HepG2 (cell line): ENCODE data around the gene ISY1. TPM values are rescaled to one million over a fixed set of nuclear protein-coding genes. Genes with fewer than 3 reads are reported as not detected.

Source experiments
- ATAD3A ChIP-seq: sonication (generic); formaldehyde crosslinking; IDR thresholded peaks from 2 replicates; pipeline ENCODE4 v1.4.0; 2020; ENCODE audit warnings: missing genetic modification reagents
- CENPBD1 ChIP-seq: sonication (generic); formaldehyde crosslinking; IDR thresholded peaks from 2 replicates; pipeline ENCODE4 v1.8.0; 2022; ENCODE audit warnings: missing genetic modification reagents, low read depth, mild to moderate bottlenecking, borderline replicate concordance
- CSRNP2 ChIP-seq: sonication (generic); formaldehyde crosslinking; conservative IDR thresholded peaks from 2 replicates; pipeline ENCODE4 v1.8.0; 2022; ENCODE audit warnings: low read depth, missing genetic modification reagents
- E2F1 ChIP-seq: sonication (generic); formaldehyde crosslinking; IDR thresholded peaks from 2 replicates; pipeline ENCODE4 v1.5.0; 2020; ENCODE audit warnings: missing genetic modification reagents
- FOXA3 ChIP-seq: IDR thresholded peaks from 2 replicates; pipeline ENCODE4 v1.6.1; 2016; ENCODE audit warnings: missing genetic modification reagents, missing compliant biosample characterization
- FOXC1 ChIP-seq: sonication (generic); formaldehyde crosslinking; IDR thresholded peaks from 2 replicates; pipeline ENCODE4 v1.8.0; 2022; ENCODE audit warnings: mild to moderate bottlenecking, missing genetic modification reagents, borderline replicate concordance
- HOXA3 ChIP-seq: sonication (generic); formaldehyde crosslinking; IDR thresholded peaks from 2 replicates; pipeline ENCODE4 v1.5.0; 2020; ENCODE audit warnings: missing genetic modification reagents
- KLF15 ChIP-seq: sonication (generic); formaldehyde crosslinking; IDR thresholded peaks from 2 replicates; pipeline ENCODE4 v1.8.1; 2023; ENCODE audit warnings: borderline replicate concordance, mild to moderate bottlenecking, inconsistent platforms, missing genetic modification reagents, mixed read lengths
- ONECUT2 ChIP-seq: sonication (generic); formaldehyde crosslinking; IDR thresholded peaks from 2 replicates; pipeline ENCODE4 v1.4.0; 2020; ENCODE audit warnings: missing genetic modification reagents
- POLR2A ChIP-seq, 2 experiments: IDR thresholded peaks; 2 replicates each; pipeline ENCODE4 v1.6.1; 2011; ENCODE audit warnings: low read depth in 2 of 2, low read length in 2 of 2, mild to moderate bottlenecking in 1 of 2, moderate library complexity in 1 of 2; ENCODE audit not compliant: insufficient read depth in 1 of 2
- RBFOX2 ChIP-seq: fragments of 200-400 bp; formaldehyde crosslinking; IDR thresholded peaks from 2 replicates; pipeline ENCODE4 v1.6.1; 2017; ENCODE audit warnings: low read depth, mild to moderate bottlenecking, low read length
- RNF219 ChIP-seq: sonication (generic); formaldehyde crosslinking; IDR thresholded peaks from 2 replicates; pipeline ENCODE4 v1.5.0; 2020; ENCODE audit warnings: mild to moderate bottlenecking, missing genetic modification reagents
- ZKSCAN5 ChIP-seq: sonication (generic); formaldehyde crosslinking; IDR thresholded peaks from 2 replicates; pipeline ENCODE4 v1.5.1; 2020; ENCODE audit warnings: mild to moderate bottlenecking, missing genetic modification reagents
- ZNF12 ChIP-seq: sonication (generic); formaldehyde crosslinking; IDR thresholded peaks from 2 replicates; pipeline ENCODE4 v1.5.0; 2020; ENCODE audit warnings: missing genetic modification reagents
- ZNF382 ChIP-seq: sonication (generic); formaldehyde crosslinking; IDR thresholded peaks from 2 replicates; pipeline ENCODE4 v1.5.0; 2020; ENCODE audit warnings: missing genetic modification reagents, mild to moderate bottlenecking, borderline replicate concordance
- ZNF460 ChIP-seq: sonication (generic); formaldehyde crosslinking; IDR thresholded peaks from 2 replicates; pipeline ENCODE4 v1.5.1; 2020; ENCODE audit warnings: missing genetic modification reagents, mild to moderate bottlenecking, borderline replicate concordance
- ZNF709 ChIP-seq: sonication (generic); formaldehyde crosslinking; IDR thresholded peaks from 2 replicates; pipeline ENCODE4 v1.5.0; 2020; ENCODE audit warnings: mild to moderate bottlenecking, missing genetic modification reagents
- ZNF782 ChIP-seq: sonication (generic); formaldehyde crosslinking; IDR thresholded peaks from 2 replicates; pipeline ENCODE4 v1.4.0; 2020; ENCODE audit warnings: missing genetic modification reagents, mild to moderate bottlenecking, borderline replicate concordance
- ZSCAN21 ChIP-seq: sonication (generic); formaldehyde crosslinking; IDR thresholded peaks from 2 replicates; pipeline ENCODE4 v1.8.0; 2022; ENCODE audit warnings: mild to moderate bottlenecking, missing genetic modification reagents, moderate library complexity, borderline replicate concordance
- ZSCAN9 ChIP-seq: IDR thresholded peaks from 2 replicates; pipeline ENCODE4 v1.6.1; 2016; ENCODE audit warnings: borderline replicate concordance
- ZXDC ChIP-seq: sonication (generic); formaldehyde crosslinking; IDR thresholded peaks from 2 replicates; pipeline ENCODE4 v1.5.0; 2020; ENCODE audit warnings: mild to moderate bottlenecking, missing genetic modification reagents
- polyA plus RNA-seq, 8 experiments: library from polyadenylated mRNA; depleted of rRNA in 3 of 8; stranded (reverse) in 7 of 8; unstranded in 1 of 8; fragments of >200 nt; fragmentation: Illumina TruSeq in 4 of 8; extraction: Trizol in 4 of 8; gene quantifications; 2 replicates each; pipeline versions ENCODE4 v1.2.1 to v1.2.3, GENCODE V29; 2011 to 2016; ENCODE audit warnings: low read depth in 4 of 8, missing spikeins in 1 of 8, mixed read lengths in 1 of 8; ENCODE audit not compliant: insufficient read depth in 1 of 8
- total RNA-seq, 5 experiments: library from RNA; depleted of rRNA; stranded (reverse); fragments of >200 nt; fragmentation: Illumina TruSeq; extraction: Trizol; gene quantifications; 2 replicates each; pipeline ENCODE4 v1.2.3, GENCODE V29; 2016; ENCODE audit warnings: low read depth in 1 of 5

Gene ISY1
- total and polyA plus RNA-seq, 2 of the 13 experiments (the other 11 are each of a cell fraction or from before 2014, with no cell fraction given) = 21.0 to 39.1 TPM

GRCh38 chr3:129183569-129184395 lies 22.9 kb upstream of the ISY1 start, which contains the start of gene CNBP (continued):
- TF ChIP-seq CSRNP2 (CRISPR knock-in tag) (no peak), HOXA3 (CRISPR knock-in tag) (peak; percentile 12; the same call in 1 of the 2 replicates), FOXC1 (CRISPR knock-in tag) (no peak), KLF15 (0 out of 2 replicates have a peak, but pooled peaks have one; percentile 23), CENPBD1 (no peak), ZNF782 (CRISPR knock-in tag) (no peak; the same call in 1 of the 2 replicates), ZXDC (no peak; the same call in 1 of the 2 replicates), RNF219 (CRISPR knock-in tag) (0 out of 2 replicates have a peak, but pooled peaks have one; percentile 21), E2F1 (CRISPR knock-in tag) (peak; percentile 82), ZNF709 (CRISPR knock-in tag) (peak; percentile 96), ZNF12 (CRISPR knock-in tag) (no peak), ONECUT2 (CRISPR knock-in tag) (peak; percentile 33; the same call in 1 of the 2 replicates), ZSCAN9 (CRISPR knock-in tag) (peak; percentile 54; the same call in 1 of the 2 replicates), ZKSCAN5 (no peak), POLR2A (IDR thresholded peaks at IDR 0.05; ENCODE audit: insufficient read depth in 1 of 2, low read depth in 2 of 2, low read length in 2 of 2) (peak; percentile 85 to 94), ZNF460 (peak; percentile 79; the same call in 1 of the 2 replicates), ATAD3A (CRISPR knock-in tag) (0 out of 2 replicates have a peak, but pooled peaks have one; percentile 54), FOXA3 (peak; percentile 58; the same call in 1 of the 2 replicates), ZNF382 (CRISPR knock-in tag) (no peak), ZSCAN21 (CRISPR knock-in tag) (peak; percentile 68; the same call in 1 of the 2 replicates), RBFOX2 (peak; percentile 99)
